NCI-H510A treated with DMSO at 0.1 percent for 48 hours (cell line): Measurements from ENCODE around the gene EGR4.

Source experiments
- DNase-seq: peaks from one replicate; lab custom pipeline; 2025; lab: John Stamatoyannopoulos, UW

Gene EGR4

GRCh38 chr2:73293534-73294171 is at the start of gene EGR4:
Gene EGR4, minus strand, starts transcription at chr2:73293548. Its CDS starts 231 bp downstream, at chr2:73293317.
- peak; percentile 88 for DNase-seq

- DNase-seq: no peak
Observed at GRCh38 chr2:73341039-73341438, 47.7 kb upstream of the EGR4 start.

- DNase-seq: no peak
Observed at GRCh38 chr2:73339201-73339600, 45.9 kb upstream of the EGR4 start.

GRCh38 chr2:73337828-73338227 is 44.5 kb upstream of the EGR4 start:
- no peak for DNase-seq

GRCh38 chr2:73334620-73335019 is 41.3 kb upstream of the EGR4 start:
- no peak for DNase-seq

- no peak for DNase-seq
Observed at GRCh38 chr2:73334045-73334444, 40.7 kb upstream of the EGR4 start.

- peak; percentile 77 for DNase-seq
Observed at GRCh38 chr2:73333564-73333963, 40.2 kb upstream of the EGR4 start.

- no peak for DNase-seq
Observed at GRCh38 chr2:73324126-73324725, 30.9 kb upstream of the EGR4 start.

GRCh38 chr2:73323551-73323950 is 30.2 kb upstream of the EGR4 start:
- DNase-seq: no peak

GRCh38 chr2:73314441-73314840 is 21.1 kb upstream of the EGR4 start:
- DNase-seq: no peak

- peak; percentile 6 for DNase-seq
Observed at GRCh38 chr2:73307720-73308119, 14.4 kb upstream of the EGR4 start.

GRCh38 chr2:73301636-73302035 is 8.3 kb upstream of the EGR4 start:
- no peak for DNase-seq

GRCh38 chr2:73300926-73301325 is 7.6 kb upstream of the EGR4 start:
- DNase-seq: no peak

- no peak for DNase-seq
Observed at GRCh38 chr2:73297586-73297985, 4.2 kb upstream of the EGR4 start.

GRCh38 chr2:73297151-73297559 is 3.8 kb upstream of the EGR4 start:
- peak; percentile 57 for DNase-seq

- DNase-seq: no peak
Observed at GRCh38 chr2:73295751-73296400, 2.5 kb upstream of the EGR4 start.

- no peak for DNase-seq
Observed at GRCh38 chr2:73294239-73294638, 891 bp upstream of the EGR4 start.

GRCh38 chr2:73292906-73293533 is 328 bp downstream of the EGR4 start:
- no peak for DNase-seq

GRCh38 chr2:73292316-73292905 is 937 bp downstream of the EGR4 start:
- DNase-seq: no peak

- peak; percentile 25 for DNase-seq
Observed at GRCh38 chr2:73291461-73292315, 1.7 kb downstream of the EGR4 start.

- no peak for DNase-seq
Observed at GRCh38 chr2:73291093-73291460, 2.3 kb downstream of the EGR4 start.
